ENCODE data around the gene DAP. TPM values are rescaled to one million over a fixed set of nuclear protein-coding genes. Genes with fewer than 3 reads are reported as not detected.

DAP gene
- total and polyA plus RNA-seq, 12 donors, result 14.2 to 52.5 (median 28.0) TPM

DNA sequence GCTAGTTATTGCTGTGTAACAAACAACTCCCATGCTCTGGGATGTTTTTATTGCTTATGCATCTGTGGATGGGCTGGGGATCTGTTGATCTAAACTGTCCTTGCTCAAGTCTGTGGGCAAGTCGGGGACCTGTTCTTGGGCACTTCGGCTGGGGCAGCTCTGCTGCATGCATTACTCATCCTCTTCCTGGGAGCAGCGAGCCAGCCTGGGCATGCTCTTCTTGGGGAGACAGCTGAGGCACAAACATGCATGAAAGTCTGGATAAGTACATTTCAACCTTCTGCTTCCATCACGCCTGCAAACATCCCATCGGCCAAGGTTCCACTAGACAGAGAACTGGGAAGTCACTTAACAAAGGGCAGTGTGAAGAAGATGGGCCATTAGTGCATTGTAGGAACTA, 130.9 kb downstream of the DAP start:
- H3K4me3 ChIP-seq, result no peak overlapping the region
- intact Hi-C loops (cut with DNase I), result loop anchor here in 2 of 10 donors (2.0 to 10.0 kb wide), 2 partner anchors 179 to 355 kb away; no protein-coding TSS in a partner anchor
- peaks cover 9 to 68% (median 32%) of the 10 kb centered on the region in 9 donors for H3K4me1 ChIP-seq
- H3K36me3 ChIP-seq, result no peaks in the 10 kb centered on the region
- H3K9me3 ChIP-seq, result no peaks in the 10 kb centered on the region
- ATAC-seq (no peak), DNase-seq (no peak)
- TF ChIP-seq, protein P1, sequence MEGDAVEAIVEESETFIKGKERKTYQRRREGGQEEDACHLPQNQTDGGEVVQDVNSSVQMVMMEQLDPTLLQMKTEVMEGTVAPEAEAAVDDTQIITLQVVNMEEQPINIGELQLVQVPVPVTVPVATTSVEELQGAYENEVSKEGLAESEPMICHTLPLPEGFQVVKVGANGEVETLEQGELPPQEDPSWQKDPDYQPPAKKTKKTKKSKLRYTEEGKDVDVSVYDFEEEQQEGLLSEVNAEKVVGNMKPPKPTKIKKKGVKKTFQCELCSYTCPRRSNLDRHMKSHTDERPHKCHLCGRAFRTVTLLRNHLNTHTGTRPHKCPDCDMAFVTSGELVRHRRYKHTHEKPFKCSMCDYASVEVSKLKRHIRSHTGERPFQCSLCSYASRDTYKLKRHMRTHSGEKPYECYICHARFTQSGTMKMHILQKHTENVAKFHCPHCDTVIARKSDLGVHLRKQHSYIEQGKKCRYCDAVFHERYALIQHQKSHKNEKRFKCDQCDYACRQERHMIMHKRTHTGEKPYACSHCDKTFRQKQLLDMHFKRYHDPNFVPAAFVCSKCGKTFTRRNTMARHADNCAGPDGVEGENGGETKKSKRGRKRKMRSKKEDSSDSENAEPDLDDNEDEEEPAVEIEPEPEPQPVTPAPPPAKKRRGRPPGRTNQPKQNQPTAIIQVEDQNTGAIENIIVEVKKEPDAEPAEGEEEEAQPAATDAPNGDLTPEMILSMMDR (IDR thresholded peaks at IDR 0.05), result no peak
- H3K27me3 ChIP-seq, result peaks cover 0 to 6% (median 0%) of the 10 kb centered on the region in 7 donors
- WGBS, 2 donors, result 96 to 98% methylated on average over 5 of the region's 5 CpGs
- H3K27ac ChIP-seq, result no peak overlapping the region

DNA sequence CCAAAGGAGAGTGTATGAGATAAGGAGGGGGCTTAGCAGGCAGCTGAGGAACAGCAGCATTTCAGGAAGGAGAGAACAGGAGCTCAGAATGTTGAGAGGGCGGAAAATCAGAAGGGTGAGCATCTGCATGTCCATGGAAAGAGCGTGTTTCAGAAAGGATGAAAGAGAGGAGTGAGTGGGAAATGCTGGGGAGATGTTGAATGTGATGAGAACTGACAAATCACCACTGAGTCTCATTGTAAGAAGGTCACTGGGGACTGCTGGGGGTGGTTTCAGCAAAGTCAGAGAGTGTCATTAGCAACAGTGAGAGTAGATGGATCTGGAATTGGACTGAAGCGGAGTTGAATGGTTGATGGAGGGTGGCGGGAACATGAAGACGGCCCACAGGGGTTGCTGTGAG, 131.4 kb downstream of the DAP start:
- no peak for DNase-seq
- Histone ChIP-seq H3K27me3 (peaks cover 0 to 6% (median 0%) of the 10 kb centered on the region in 7 donors), H3K9me3 (no peaks in the 10 kb centered on the region), H3K36me3 (no peaks in the 10 kb centered on the region), H3K4me3 (no peak overlapping the region), H3K4me1 (peaks cover 9 to 64% (median 32%) of the 10 kb centered on the region in 9 donors), H3K27ac (no peak overlapping the region)
- intact Hi-C loops (cut with DNase I), result loop anchor here in 9 of 10 donors (2.0 to 10.0 kb wide), 9 partner anchors 62 to 355 kb away; partner anchors contain the start of gene ANKRD33B (in 3 of the 9)
- 96 to 97% methylated on average over 5 of the region's 5 CpGs for WGBS, 2 donors
- no peak for ATAC-seq
- TF ChIP-seq, protein P1 (IDR thresholded peaks at IDR 0.05), result no peak

Other genes with a start within 250 kb of the DAP start
- 10 to 100 TPM in 6 of 10 donors, 1 to 10 TPM in 4; 1.9 to 33.0 (median 19.8) TPM for gene ANKRD33B, start 197.2 kb downstream of the DAP start, total RNA-seq
- 1 to 10 TPM in 1 of 2 donors, under 1 TPM in 1; 0.46 to 1.2 TPM for gene ANKRD33B, start 197.2 kb downstream of the DAP start, polyA plus RNA-seq